Measurements from ENCODE around the gene NUAK2.
"Not testable (repeated sequence)": the region's sequence is repeated elsewhere in the genome, so short reads cannot be mapped to it uniquely, and the experiment has no call there.

NUAK2 gene

DNA sequence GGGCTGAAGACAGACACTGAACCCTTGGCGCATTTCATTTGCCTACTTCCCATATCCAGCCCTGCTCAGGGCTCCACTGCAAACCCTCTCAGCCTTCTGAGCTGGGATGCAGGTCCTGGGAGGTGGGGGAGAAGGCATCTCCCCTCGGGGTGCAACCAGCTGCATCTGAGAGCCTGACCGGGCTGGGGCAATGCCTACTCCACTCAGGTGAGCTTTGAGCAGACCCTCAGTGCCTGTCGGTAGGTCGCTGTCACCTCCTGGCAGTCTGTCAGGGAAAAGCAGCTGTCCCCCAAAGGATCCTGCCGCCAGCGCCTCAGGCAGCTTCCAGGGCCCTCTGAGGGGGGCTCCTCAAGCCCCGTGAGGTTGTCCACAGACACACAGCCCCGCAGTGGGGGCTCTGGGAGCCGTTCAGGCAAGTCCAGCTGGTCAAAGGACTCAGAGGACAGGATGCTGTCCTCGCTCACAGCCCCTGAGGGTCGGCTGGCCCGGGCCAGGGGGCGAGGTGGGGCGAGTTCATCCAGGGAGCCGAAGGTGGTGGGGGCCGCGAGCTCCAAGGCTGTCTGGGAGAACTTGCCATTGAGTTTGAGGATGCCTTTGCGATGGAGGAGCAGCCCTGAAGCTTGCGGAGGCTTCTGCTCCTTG lies 18.2 kb downstream of the NUAK2 start:
- peaks cover 2% of the 10 kb centered on the region for H3K36me3 ChIP-seq (ENCODE audit: control insufficient read depth, insufficient read depth, low read length)
- TF ChIP-seq, protein P1, sequence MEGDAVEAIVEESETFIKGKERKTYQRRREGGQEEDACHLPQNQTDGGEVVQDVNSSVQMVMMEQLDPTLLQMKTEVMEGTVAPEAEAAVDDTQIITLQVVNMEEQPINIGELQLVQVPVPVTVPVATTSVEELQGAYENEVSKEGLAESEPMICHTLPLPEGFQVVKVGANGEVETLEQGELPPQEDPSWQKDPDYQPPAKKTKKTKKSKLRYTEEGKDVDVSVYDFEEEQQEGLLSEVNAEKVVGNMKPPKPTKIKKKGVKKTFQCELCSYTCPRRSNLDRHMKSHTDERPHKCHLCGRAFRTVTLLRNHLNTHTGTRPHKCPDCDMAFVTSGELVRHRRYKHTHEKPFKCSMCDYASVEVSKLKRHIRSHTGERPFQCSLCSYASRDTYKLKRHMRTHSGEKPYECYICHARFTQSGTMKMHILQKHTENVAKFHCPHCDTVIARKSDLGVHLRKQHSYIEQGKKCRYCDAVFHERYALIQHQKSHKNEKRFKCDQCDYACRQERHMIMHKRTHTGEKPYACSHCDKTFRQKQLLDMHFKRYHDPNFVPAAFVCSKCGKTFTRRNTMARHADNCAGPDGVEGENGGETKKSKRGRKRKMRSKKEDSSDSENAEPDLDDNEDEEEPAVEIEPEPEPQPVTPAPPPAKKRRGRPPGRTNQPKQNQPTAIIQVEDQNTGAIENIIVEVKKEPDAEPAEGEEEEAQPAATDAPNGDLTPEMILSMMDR (IDR thresholded peaks at IDR 0.05; ENCODE audit: insufficient read depth, low read length, poor library complexity, severe bottlenecking): no peak
- no peaks in the 10 kb centered on the region; the same call in 1 of the 2 replicates for H3K27me3 ChIP-seq (replicated peaks; ENCODE audit: control insufficient read depth, insufficient read depth, low read length)
- no peak for DNase-seq (ENCODE audit: extremely low read depth, insufficient read length)
- H3K4me3 ChIP-seq (replicated peaks; ENCODE audit: low read depth, low read length): no peak overlapping the region

DNA sequence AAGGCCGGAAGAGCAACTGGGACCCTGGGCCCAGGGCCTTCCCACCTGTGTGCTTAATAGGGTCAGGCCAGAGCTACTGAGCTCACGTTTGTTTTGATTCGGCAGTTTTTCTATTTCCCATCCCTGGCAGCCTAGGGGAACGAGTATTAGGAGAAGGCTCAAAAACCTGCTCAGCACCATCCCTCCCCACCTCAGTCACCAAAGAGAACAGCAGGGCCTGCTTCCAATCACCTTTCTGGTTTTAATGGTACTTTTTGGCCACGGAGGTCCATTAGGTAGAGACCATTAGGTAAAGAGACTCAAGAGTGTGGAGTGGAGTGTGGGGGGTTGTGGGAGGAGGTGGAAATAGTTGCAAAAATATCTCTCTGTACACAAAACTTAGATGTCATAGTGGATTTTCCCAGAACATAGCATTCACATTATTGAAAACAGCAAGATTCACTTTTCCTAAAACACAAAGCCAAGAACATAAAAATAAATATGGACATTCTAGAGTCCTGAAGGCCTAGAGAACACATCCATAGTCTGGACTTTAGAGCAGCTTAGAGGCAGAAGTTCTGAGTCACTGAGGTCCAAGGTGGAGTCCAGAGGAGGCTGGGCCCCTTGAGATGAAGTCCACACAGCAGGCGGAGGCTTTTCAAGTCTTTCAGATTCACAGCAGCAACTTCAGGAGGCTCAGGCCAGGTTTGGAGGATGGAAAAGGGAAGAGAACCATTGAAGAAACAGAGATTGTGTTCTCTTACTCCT lies 19.5 kb downstream of the NUAK2 start:
- DNase-seq (ENCODE audit: extremely low read depth, insufficient read length): no peak
- Histone ChIP-seq H3K4me3 (replicated peaks; ENCODE audit: low read depth, low read length) (no peak overlapping the region), H3K36me3 (ENCODE audit: control insufficient read depth, insufficient read depth, low read length) (peaks cover 2% of the 10 kb centered on the region), H3K27me3 (replicated peaks; ENCODE audit: control insufficient read depth, insufficient read depth, low read length) (no peaks in the 10 kb centered on the region)
- TF ChIP-seq, protein P1 (IDR thresholded peaks at IDR 0.05; ENCODE audit: insufficient read depth, low read length, poor library complexity, severe bottlenecking): no peak

DNA sequence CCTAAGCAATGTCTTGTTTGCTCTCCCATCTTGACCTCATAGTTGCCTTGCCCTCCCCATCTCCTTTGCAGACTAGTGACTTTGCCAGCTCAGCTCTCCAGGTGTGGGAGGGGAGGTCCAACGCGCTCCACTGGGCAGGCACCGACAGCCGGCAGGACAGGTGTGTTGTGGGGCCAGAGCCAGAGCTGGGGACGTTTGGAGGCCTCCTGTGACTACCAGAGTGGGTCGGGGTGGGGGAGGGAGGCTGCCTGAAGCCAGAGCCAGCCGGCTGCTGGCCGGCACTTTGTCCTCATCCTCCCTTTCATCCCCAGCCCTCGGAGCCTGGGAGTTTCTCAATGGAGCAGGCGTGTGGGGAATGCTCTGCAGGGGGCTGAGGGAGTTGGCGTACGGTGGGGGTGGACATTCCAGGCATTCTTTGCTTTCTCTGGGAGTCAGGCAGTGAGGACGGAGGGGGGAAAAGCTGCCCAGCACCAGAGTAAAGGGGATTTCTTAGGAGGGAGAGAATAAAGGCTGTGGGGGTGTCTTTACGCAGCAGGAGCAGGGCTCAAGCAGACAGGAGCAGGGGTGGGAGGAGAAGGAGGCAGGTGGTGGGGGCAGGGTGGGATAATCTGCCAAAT lies 20.2 kb downstream of the NUAK2 start:
- Histone ChIP-seq H3K4me3 (replicated peaks; ENCODE audit: low read depth, low read length) (no peak overlapping the region), H3K27me3 (replicated peaks; ENCODE audit: control insufficient read depth, insufficient read depth, low read length) (no peaks in the 10 kb centered on the region), H3K36me3 (ENCODE audit: control insufficient read depth, insufficient read depth, low read length) (peaks cover 2% of the 10 kb centered on the region)
- TF ChIP-seq, protein P1 (IDR thresholded peaks at IDR 0.05; ENCODE audit: insufficient read depth, low read length, poor library complexity, severe bottlenecking): no peak
- peak; percentile 43 for DNase-seq (ENCODE audit: extremely low read depth, insufficient read length)

DNA sequence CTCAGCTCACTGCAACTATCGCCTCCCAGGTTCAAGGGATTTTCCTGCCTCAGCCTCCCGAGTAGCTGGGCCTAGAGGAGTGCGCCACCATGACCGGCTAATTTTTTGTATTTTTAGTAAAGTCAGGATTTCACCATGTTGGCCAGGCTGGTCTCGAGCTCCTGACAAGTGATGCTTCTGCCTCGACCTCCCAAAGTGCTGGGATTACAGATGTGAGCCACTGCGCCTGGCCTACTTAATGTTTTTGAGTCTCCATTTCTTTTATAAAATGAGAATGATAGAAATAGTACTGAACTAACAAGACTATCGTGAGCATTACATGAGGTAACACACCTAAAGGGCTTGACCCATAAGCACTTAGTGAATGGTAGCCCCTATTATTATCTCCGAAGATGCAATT lies 21.4 kb downstream of the NUAK2 start:
- Histone ChIP-seq H3K27me3 (replicated peaks; ENCODE audit: control insufficient read depth, insufficient read depth, low read length) (no peaks in the 10 kb centered on the region), H3K36me3 (ENCODE audit: control insufficient read depth, insufficient read depth, low read length) (peaks cover 2% of the 10 kb centered on the region), H3K4me3 (replicated peaks; ENCODE audit: low read depth, low read length) (no peak overlapping the region)
- TF ChIP-seq, protein P1 (IDR thresholded peaks at IDR 0.05; ENCODE audit: insufficient read depth, low read length, poor library complexity, severe bottlenecking): no peak
- no peak for DNase-seq (ENCODE audit: extremely low read depth, insufficient read length)

DNA sequence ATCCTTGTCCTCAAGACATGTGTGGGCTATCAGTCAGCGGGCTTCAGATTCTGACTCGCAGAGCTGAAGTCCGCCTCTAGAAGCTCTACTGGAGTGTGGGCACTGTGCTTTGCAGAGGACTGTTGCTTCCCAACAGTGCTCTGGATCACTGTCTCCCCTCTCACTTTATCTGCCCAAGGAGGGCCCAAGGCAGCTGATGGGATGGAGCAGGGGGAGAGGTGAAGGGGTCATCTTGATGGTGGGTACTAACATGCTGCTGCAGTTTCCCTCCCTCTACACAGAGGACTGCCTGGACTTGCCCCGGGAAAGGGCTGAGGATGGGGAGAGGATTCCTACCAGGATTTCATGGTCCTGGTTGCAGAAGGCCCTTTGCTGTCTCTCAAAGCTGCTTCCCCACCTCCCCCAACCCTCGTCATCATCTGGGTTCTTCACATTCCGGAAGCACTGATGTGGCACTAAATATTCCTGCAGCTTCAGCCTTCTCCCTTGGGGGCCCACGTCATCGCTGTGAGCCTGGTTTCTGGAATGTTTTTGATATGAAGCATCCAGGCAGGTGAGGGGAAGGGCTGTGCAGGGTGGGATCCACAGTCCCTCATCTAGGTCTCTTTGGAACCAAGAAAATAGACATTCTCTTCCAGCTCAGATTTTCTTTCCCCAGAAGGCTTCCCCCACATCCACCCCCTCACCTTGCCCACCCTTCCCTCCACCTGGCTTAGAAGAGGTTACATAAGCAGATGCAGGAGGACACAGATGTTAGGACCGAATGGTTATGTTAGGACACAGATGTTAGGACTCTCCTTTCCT lies 23.2 kb downstream of the NUAK2 start:
- no peak overlapping the region for H3K4me3 ChIP-seq (replicated peaks; ENCODE audit: low read depth, low read length)
- H3K27me3 ChIP-seq (replicated peaks; ENCODE audit: control insufficient read depth, insufficient read depth, low read length): no peaks in the 10 kb centered on the region
- H3K36me3 ChIP-seq (ENCODE audit: control insufficient read depth, insufficient read depth, low read length): no peaks in the 10 kb centered on the region
- TF ChIP-seq, protein P1 (IDR thresholded peaks at IDR 0.05; ENCODE audit: insufficient read depth, low read length, poor library complexity, severe bottlenecking): no peak
- DNase-seq (ENCODE audit: extremely low read depth, insufficient read length): no peak

DNA sequence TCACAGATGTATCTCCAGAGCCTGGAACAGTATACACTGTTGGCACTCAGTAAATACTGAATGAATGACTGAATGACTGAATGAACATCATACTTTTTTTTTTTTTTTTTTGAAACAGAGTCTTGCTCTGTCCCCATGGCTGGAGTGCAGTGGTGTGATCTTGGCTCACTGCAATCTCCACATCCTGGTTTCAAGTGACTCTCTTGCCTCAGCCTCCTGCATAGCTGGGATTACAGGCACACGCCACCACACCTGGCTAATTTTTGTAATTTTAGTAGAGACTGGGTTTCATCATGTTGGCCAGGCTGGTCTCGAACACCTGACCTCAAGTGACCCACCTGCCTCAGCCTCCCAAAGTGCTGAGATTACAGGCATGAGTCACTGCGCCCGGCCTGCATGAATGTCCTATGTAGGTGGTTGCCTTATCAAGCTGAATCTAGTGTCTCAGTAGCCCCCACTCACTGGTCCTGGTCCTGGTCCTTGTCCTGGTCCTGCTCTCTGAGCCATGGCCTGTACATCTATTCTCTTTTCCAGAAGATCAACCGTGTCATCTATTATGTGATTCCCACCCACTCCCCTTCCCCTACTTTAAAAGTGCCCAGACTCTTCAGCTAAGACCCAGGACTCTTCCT lies 23.9 kb downstream of the NUAK2 start:
- DNase-seq (ENCODE audit: extremely low read depth, insufficient read length): not testable (repeated sequence)

More for the DNA sequence above, 23.9 kb downstream of the NUAK2 start:
- not testable (repeated sequence) for H3K4me3 ChIP-seq (replicated peaks; ENCODE audit: low read depth, low read length); H3K27me3 ChIP-seq (replicated peaks; ENCODE audit: control insufficient read depth, insufficient read depth, low read length); H3K36me3 ChIP-seq (ENCODE audit: control insufficient read depth, insufficient read depth, low read length)
